HFF-Myc (cell line): ENCODE data around the gene PEAK3.

ENCODE experiments used
- DNase-seq: peaks from one replicate; pipeline ENCODE4 v3.0.0-alpha.2; 2011; ENCODE audit warnings: low read depth; ENCODE audit errors: extremely low read depth
- H3K4me3 ChIP-seq: replicated peaks from 2 replicates; pipeline ENCODE4 v1.5.1; 2011; ENCODE audit warnings: low read depth, mild to moderate bottlenecking, control low read depth, low read length
- TF ChIP-seq, protein P1 (sequence below): IDR thresholded peaks from 2 replicates; pipeline ENCODE4 v1.5.1; 2012; ENCODE audit warnings: mild to moderate bottlenecking, low read depth, low read length, control low read depth; ENCODE audit errors: missing control alignments

The PEAK3 gene

DNA sequence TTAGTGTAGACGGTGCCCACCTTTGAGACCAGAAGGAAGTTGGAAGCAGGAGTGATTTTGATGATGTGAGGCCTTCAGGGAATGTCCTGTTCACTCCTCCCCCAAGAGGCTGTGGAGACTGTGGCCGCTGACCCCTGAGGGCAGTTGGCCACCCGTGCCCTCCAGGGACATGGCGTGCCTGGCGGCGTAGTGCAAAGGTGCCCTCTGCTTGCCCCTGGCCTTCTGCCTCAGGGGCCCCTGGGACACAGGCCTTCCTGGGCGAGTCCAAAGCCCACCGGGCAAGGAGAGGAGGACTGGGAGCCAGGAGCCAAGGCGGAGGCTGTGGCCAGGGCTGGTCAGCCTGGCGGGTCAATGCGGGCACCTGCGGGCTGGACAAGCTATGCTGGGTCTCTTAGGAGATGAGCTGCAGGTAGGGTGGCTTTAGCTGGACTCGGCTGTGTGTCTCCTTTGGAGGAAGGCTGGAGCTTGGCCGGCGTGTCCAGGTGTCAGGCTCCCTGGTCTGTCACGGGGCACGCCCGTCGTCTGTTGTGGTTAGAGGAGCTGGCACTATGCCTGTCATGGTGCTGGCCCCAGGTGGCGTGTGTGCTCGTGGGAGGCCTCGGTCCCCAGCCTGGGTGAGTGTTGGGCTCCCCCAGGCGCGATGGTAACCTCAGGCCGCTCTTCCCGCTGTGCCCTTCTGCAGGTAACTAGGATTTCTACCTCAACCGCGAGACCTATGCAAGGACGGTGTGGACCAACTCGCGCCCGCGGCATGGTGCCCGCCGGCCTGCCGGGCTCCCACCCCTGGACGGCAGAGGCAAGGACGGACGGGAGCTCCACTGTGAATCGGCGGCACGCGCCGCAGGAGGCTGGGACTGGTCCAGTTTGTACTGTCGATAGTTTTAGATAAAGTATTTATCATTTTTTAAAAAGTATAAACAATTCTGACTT is 52.6 kb downstream of the PEAK3 start:
- no peak overlapping the region for H3K4me3 ChIP-seq
- DNase-seq, result no peak
- TF ChIP-seq, protein P1, sequence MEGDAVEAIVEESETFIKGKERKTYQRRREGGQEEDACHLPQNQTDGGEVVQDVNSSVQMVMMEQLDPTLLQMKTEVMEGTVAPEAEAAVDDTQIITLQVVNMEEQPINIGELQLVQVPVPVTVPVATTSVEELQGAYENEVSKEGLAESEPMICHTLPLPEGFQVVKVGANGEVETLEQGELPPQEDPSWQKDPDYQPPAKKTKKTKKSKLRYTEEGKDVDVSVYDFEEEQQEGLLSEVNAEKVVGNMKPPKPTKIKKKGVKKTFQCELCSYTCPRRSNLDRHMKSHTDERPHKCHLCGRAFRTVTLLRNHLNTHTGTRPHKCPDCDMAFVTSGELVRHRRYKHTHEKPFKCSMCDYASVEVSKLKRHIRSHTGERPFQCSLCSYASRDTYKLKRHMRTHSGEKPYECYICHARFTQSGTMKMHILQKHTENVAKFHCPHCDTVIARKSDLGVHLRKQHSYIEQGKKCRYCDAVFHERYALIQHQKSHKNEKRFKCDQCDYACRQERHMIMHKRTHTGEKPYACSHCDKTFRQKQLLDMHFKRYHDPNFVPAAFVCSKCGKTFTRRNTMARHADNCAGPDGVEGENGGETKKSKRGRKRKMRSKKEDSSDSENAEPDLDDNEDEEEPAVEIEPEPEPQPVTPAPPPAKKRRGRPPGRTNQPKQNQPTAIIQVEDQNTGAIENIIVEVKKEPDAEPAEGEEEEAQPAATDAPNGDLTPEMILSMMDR, result no peak

- DNase-seq, result no peak
- TF ChIP-seq, protein P1, result no peak
- H3K4me3 ChIP-seq, result no peak overlapping the region
Observed at GRCh38 chr19:2228157-2229030, 53.6 kb downstream of the PEAK3 start.

GRCh38 chr19:2227415-2228156 is 54.4 kb downstream of the PEAK3 start:
- no peak for DNase-seq
- TF ChIP-seq, protein P1, result no peak

GRCh38 chr19:2226840-2227360 is 55.1 kb downstream of the PEAK3 start:
- TF ChIP-seq, protein P1, result no peak
- no peak overlapping the region for H3K4me3 ChIP-seq
- DNase-seq, result no peak

More at GRCh38 chr19:2227415-2228156, 54.4 kb downstream of the PEAK3 start:
- no peak overlapping the region for H3K4me3 ChIP-seq

DNA sequence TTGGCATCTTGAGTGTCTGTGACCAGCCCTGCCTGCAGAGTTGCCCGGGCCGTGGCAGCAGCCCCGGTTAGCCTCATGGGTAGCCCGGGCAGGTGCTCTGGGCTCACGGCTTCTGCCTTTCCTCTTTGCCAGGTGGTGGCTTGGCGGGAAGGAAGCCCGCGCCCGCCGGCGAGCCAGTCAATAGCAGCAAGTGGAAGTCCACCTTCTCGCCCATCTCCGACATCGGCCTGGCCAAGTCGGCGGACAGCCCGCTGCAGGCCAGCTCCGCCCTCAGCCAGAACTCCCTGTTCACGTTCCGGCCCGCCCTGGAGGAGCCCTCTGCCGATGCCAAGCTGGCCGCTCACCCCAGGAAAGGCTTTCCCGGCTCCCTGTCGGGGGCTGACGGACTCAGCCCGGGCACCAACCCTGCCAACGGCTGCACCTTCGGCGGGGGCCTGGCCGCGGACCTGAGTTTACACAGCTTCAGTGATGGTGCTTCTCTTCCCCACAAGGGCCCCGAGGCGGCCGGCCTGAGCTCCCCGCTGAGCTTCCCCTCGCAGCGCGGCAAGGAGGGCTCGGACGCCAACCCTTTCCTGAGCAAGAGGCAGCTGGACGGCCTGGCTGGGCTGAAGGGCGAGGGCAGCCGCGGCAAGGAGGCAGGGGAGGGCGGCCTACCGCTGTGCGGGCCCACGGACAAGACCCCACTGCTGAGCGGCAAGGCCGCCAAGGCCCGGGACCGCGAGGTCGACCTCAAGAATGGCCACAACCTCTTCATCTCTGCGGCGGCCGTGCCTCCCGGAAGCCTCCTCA is 55.7 kb downstream of the PEAK3 start:
- DNase-seq, result no peak
- H3K4me3 ChIP-seq, result no peak overlapping the region
- TF ChIP-seq, protein P1, result no peak
